Prostate gland (tissue), 2 donors: ENCODE measurements around the gene HUS1.
"Not testable (repeated sequence)": the region's sequence is repeated elsewhere in the genome, so short reads cannot be mapped to it uniquely, and the experiment has no call there.

Experiments
- CTCF ChIP-seq, 4 experiments: fragments of 200-600 bp in 2 of 4; fragments of 450-650 bp in 2 of 4; sonication (generic) in 2 of 4; IDR thresholded peaks; 1 replicate in 3 of 4; 2 replicates in 1 of 4; pipeline ENCODE4 v1.5.1; 2016 to 2019; ENCODE audit warnings: antibody characterized with exemption in 4 of 4, mild to moderate bottlenecking in 2 of 4, moderate library complexity in 2 of 4
- POLR2A ChIP-seq: fragments of 450-650 bp; IDR thresholded peaks from one replicate; pipeline ENCODE4 v1.6.1; 2016; ENCODE audit warnings: antibody characterized with exemption, mild to moderate bottlenecking
- POLR2AphosphoS5 ChIP-seq: sonication (generic); formaldehyde crosslinking; IDR thresholded peaks from one replicate; pipeline ENCODE4 v1.6.1; 2017; ENCODE audit warnings: antibody characterized with exemption

GRCh38 chr7:47980648-47981047 is 1.2 kb upstream of the HUS1 start:
- not testable (repeated sequence) for TF ChIP-seq CTCF (IDR thresholded peaks at IDR 0.05); POLR2A; POLR2AphosphoS5
